Astrocyte of the spinal cord (primary cell): ENCODE data around the gene PLEKHA3.

Experiments
- DNase-seq: peaks from one replicate; pipeline ENCODE4 v3.0.0; 2011; ENCODE audit warnings: low read depth, low spot score
- H3K4me3 ChIP-seq: 2 replicates; pipeline ENCODE4 v1.5.1; 2011; ENCODE audit warnings: low read depth, mild to moderate bottlenecking, low read length, moderate library complexity
- in situ Hi-C: cut with HindIII; loops from 2 replicates; pipeline ENCODE4 v1.10.0; 2017; ENCODE audit warnings: low sequenced_read_pairs
- TF ChIP-seq, protein P1 (sequence below): IDR thresholded peaks from 2 replicates; pipeline ENCODE4 v1.5.1; 2012; ENCODE audit warnings: low read depth, mild to moderate bottlenecking, low read length, inconsistent platforms

The PLEKHA3 gene

DNA sequence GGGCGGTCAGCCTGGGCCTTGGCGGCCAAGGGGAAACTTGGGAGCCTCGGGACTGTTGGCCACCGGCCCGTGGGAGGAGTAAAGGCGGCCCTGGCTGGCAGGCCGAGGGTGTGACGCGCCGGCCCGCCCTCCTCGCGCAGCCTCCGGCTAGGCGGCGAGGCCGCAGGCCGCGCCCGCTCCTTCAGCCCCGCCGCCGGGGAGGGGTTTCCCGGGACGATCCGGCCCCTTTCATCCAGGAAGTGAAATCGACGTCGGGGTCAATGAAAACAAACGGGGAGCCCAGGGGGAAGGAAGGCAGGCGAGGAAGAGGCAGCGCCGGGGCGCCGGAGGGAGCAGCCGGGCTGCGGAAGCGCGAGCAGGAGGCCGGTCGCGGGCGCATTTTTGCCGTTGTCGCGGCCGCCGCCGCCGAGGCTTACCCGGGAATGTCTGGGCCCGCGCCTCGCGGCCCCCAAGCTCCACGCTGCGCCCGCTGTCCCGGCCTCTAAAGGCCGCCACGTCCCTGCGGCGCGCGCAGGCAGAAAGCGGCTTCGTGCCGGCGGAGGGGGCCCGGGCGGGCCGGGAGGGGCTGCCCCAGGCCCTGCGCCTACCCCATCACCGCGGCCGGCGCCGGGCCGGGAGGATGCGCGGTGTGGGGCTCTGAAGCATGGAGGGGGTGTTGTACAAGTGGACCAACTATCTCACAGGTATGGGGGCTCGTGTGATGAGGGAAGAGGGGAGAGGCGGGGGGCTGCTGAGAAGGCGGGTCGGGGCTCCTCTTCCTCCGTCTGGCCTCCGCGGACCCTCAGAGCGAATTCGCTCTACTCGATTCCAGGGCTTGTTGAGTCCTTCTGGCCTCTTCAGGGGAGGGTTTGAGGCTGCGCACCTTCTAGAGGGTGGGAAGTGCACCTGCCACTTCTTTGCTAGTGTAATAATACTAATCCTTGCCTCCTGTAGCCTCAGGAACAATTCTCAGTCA lies at the start of gene PLEKHA3:
Gene PLEKHA3 (plus strand): TSS at position 231 of the 955 bp plus-strand sequence. CDS start 413 bp downstream, at position 644.
- peak; percentile 96 for DNase-seq
- TF ChIP-seq, protein P1, sequence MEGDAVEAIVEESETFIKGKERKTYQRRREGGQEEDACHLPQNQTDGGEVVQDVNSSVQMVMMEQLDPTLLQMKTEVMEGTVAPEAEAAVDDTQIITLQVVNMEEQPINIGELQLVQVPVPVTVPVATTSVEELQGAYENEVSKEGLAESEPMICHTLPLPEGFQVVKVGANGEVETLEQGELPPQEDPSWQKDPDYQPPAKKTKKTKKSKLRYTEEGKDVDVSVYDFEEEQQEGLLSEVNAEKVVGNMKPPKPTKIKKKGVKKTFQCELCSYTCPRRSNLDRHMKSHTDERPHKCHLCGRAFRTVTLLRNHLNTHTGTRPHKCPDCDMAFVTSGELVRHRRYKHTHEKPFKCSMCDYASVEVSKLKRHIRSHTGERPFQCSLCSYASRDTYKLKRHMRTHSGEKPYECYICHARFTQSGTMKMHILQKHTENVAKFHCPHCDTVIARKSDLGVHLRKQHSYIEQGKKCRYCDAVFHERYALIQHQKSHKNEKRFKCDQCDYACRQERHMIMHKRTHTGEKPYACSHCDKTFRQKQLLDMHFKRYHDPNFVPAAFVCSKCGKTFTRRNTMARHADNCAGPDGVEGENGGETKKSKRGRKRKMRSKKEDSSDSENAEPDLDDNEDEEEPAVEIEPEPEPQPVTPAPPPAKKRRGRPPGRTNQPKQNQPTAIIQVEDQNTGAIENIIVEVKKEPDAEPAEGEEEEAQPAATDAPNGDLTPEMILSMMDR, result no peak
- in situ Hi-C loops, result no loop called here

GRCh38 chr2:178436662-178437061 lies 43.6 kb upstream of the PLEKHA3 start:
- no peak for DNase-seq
- TF ChIP-seq, protein P1, result no peak
- no peak overlapping the region for H3K4me3 ChIP-seq
- in situ Hi-C loops, result no loop called here

More for the DNA sequence above, at the start of gene PLEKHA3:
- H3K4me3 ChIP-seq, result peak within 1 kb of the TSS; percentile 78

DNA sequence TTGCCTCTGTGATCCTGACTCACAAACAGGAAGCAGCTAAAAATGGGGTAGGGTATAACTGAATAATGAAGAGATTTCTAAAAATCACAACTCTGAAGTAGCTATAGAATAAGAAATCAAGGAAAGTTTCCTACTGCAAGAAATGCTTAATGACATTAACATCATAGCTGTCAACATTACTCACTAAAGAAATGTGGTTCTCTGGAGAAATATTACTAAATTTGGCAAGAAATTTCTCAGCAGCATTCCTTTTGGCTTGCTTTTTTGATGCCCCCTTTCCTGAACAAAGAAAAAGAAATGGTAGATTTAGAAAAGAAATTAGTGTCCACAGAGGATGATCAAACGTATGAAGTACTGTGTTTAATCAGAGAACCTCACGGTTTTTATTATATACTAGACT lies 38.8 kb upstream of the PLEKHA3 start:
- no peak overlapping the region for H3K4me3 ChIP-seq
- DNase-seq, result no peak
- TF ChIP-seq, protein P1, result no peak
- in situ Hi-C loops, result no loop called here

DNA sequence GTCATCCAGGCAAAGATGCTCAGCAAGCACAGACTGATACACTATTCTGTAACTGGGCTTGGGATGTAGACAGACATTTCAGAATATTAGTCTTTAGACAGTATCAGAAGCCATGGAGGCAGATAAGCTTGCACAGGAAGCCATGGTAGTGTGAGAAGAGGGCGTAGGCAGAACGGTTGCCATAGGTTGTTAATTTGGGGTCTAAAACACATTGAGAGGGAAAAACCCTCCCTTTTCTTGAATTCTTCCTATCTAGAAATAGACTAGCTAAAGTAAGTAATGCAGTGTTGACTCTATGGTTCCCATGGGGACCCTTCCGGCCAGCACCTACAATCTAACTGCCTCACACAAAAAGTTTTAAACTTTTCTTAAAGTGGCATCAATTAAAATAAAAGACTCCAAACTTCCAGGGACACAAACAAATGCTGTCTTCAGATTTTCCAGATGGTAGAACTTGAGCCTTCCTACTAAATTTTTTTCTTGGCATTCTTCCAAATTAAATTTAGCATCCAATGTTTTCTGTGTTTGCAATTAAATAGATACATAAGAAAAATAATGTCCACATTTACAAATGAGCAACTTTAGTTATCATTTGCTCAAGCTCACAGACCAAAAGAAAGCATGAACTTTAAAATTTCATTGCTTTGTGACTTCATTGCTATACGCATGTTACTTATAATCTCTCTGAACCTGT lies 31.1 kb upstream of the PLEKHA3 start:
- TF ChIP-seq, protein P1, result no peak
- in situ Hi-C loops, result no loop called here
- H3K4me3 ChIP-seq, result no peak overlapping the region
- DNase-seq, result peak; percentile 13

DNA sequence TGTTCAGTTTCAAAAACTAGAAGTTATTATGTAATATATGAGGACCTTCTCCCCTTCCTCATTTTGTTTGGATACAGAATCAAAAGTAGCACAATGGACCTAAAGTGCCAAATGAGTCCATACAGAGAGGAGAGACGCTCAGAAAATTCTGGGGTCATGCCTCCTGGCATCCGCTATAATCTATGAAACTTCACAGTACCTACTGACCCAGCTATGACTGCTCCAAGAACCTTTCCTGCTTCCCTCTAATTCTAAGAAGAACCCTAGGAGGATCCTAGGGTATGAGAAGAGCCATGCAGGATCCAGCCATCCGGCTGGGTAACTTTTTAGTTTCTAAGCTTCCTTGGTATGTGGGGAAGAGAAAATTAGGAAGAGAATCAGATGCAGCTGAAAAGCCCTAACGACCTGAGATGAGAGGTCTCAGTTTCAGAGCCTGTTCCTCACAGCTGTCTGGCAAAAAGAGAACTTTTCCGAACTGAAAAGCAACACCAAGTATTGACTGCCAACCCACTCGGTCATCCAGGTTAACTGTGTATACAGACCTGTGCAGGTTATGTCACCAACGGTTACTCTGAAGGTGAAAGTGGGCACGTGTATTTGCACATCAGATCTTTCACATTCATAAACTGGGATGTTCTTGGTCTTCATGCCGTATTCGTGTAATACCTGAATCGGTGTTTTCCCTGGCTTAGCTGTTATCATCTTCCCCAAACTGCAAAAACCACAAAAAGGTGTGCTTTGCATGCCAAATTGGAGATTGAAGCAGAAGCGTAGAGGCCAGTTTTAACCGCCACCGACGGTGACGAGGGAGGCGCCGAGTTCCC lies 30.3 kb upstream of the PLEKHA3 start:
- H3K4me3 ChIP-seq, result peak overlapping the region; percentile 55
- in situ Hi-C loops, result no loop called here
- DNase-seq, result peak; percentile 15
- TF ChIP-seq, protein P1, result no peak

DNA sequence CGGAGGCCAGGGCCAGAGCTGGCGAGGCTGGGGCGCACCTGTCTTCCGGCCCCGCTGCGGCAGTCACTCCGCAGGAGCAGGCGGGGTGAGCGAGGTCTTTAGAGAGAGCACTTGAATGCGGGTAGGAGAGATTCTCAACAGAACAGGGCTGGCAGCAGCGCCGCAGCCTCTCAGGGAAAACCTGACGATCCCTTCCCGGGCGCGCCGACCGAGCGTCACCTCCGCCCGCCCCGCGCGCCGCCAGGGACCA lies 29.8 kb upstream of the PLEKHA3 start:
- in situ Hi-C loops, result no loop called here
- TF ChIP-seq, protein P1, result no peak
- no peak for DNase-seq
- peak overlapping the region; percentile 55 for H3K4me3 ChIP-seq
